ENCODE measurements around the gene TACC2. TPM values are rescaled to one million over a fixed set of nuclear protein-coding genes. Genes with fewer than 3 reads are reported as not detected.

TACC2 gene
- total and polyA plus RNA-seq, 2 donors (not counting 3 experiments of a cell fraction or from before 2014, with no cell fraction given): 14.4 to 46.2 TPM

DNA sequence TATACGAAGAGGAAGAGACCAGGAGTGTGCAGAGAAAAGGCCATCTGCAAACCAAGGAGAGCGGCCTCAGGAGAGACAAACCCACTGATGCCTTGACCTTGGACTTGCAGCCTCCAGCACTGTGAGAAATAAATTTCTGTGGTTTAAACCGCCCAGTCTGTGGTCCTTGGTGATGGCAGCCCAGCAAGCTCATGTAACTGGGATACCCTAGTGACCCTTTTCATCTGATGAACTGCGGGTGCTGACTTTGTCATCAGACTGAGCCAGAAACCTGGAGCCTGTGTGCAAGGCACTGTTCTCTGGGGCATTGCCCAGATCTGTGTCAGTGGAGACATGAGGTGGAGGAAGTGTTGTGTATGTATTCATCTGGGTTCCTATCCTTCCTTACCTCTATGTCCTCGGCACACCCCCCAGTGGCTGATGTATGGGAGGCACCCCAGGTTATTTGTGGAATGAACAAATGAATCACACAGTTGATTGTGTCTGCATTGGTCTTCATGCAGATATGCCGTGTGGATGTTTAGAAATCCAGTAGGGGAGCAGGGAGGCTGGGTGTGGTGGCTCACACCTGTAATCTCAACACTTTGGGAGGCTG lies 217.6 kb downstream of the TACC2 start:
- dilution Hi-C loops (cut with MboI; ENCODE audit: extremely low pct_ligation_motif_present, low sequenced_read_pairs) (no loop called here), intact Hi-C loops (cut with micrococcal nuclease) (loop anchor here (2.0 kb wide), 1 partner anchor 58 kb away; no protein-coding TSS in a partner anchor)
- no peaks in the 10 kb centered on the region for H3K9me3 ChIP-seq (replicated peaks; ENCODE audit: control insufficient read depth, insufficient read depth, low read length)
- FAIRE-seq (no peak), DNase-seq (ENCODE audit: low read depth, low spot score) (no peak)
- peaks cover 0 to 5% of the 10 kb centered on the region in 2 experiments for H3K36me3 ChIP-seq (ENCODE audit: control insufficient read depth in 2 of 2, extremely low read depth in 1 of 2, insufficient read depth in 2 of 2, low read length in 2 of 2)
- no peaks in the 10 kb centered on the region for H3K9me1 ChIP-seq (replicated peaks; ENCODE audit: control insufficient read depth, extremely low read depth, insufficient read depth, low read length)
- H3K4me1 ChIP-seq (ENCODE audit: control insufficient read depth, extremely low read depth, insufficient read depth, low read length): peaks cover 3% of the 10 kb centered on the region
- H3K79me2 ChIP-seq (ENCODE audit: control insufficient read depth, insufficient read depth, low read length): no peaks in the 10 kb centered on the region
- no peak overlapping the region for H3K27ac ChIP-seq (ENCODE audit: insufficient read depth, low read depth, low read length)
- no peak overlapping the region for H3K9ac ChIP-seq (replicated peaks; ENCODE audit: extremely low read depth, insufficient read depth, low read length)
- H4K20me1 ChIP-seq (replicated peaks; ENCODE audit: control insufficient read depth, extremely low read depth, insufficient read depth, low read length): no peaks in the 10 kb centered on the region
- TF ChIP-seq POLR2A (IDR thresholded peaks at IDR 0.05; ENCODE audit: low read depth, low read length) (no peak), GATA2 (IDR thresholded peaks at IDR 0.05; ENCODE audit: insufficient read depth, insufficient read length, low read depth, low read length) (no peak), MYC (IDR thresholded peaks at IDR 0.05; ENCODE audit: low read depth, low read length) (no peak), MAX (IDR thresholded peaks at IDR 0.05; ENCODE audit: insufficient read depth, insufficient read length) (no peak), EZH2 (IDR thresholded peaks at IDR 0.05; ENCODE audit: borderline replicate concordance, low read depth, low read length, severe bottlenecking) (no peak), JUN (IDR thresholded peaks at IDR 0.05; ENCODE audit: borderline replicate concordance, insufficient read depth, insufficient read length, low read depth) (no peak)
- H3K4me3 ChIP-seq (replicated peaks in 1 of 3; ENCODE audit: insufficient read depth in 1 of 3, low read depth in 1 of 3, low read length in 3 of 3): no peak overlapping the region
- no TSS peak for BruUV-seq (replicated peaks)
- H3K4me2 ChIP-seq (ENCODE audit: insufficient read depth, low read length): no peak overlapping the region
- ChIA-PET POLR2A (no interaction called here), CTCF (interaction anchor here (1.6 kb wide), 1 partner anchor 8 kb away, joined by 4 read pairs; no protein-coding TSS in a partner anchor)
- H3K27me3 ChIP-seq (ENCODE audit: control insufficient read depth in 2 of 2, insufficient read depth in 2 of 2, low read length in 2 of 2): no peaks in the 10 kb centered on the region
- H2AFZ ChIP-seq (ENCODE audit: low read depth, low read length): no peak overlapping the region

DNA sequence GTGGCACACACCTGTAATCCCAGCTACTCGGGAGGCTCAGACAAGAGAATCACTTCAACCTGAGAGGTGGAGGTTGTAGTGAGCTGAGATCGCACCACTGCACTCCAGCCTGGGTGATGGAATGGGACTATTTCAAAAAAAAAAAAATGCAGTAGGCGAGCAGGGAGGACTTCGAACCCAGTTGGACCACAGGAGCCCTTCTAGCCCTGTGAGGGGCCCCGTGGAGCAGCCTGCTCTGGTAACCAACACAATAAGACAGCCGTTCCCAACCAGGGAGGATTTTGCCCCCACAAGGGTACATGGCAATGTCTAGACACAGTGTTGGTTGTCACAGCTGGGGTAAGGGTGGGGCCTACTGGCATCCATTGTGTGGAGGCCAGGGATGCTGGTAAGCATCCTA lies 218.2 kb downstream of the TACC2 start:
- FAIRE-seq (no peak), DNase-seq (ENCODE audit: low read depth, low spot score) (no peak)
- H3K27ac ChIP-seq (ENCODE audit: insufficient read depth, low read depth, low read length): no peak overlapping the region
- CTCF ChIA-PET: interaction anchor here (0.7 to 1.9 kb wide), 5 partner anchors 20 to 94 kb away, joined by 3 to 7 read pairs (median 4); no protein-coding TSS in a partner anchor
- no peak overlapping the region for H2AFZ ChIP-seq (ENCODE audit: low read depth, low read length)
- dilution Hi-C loops (cut with MboI; ENCODE audit: extremely low pct_ligation_motif_present, low sequenced_read_pairs) (no loop called here), intact Hi-C loops (cut with micrococcal nuclease) (loop anchor here (2.0 kb wide), 1 partner anchor 58 kb away; no protein-coding TSS in a partner anchor)
- H3K4me2 ChIP-seq (ENCODE audit: insufficient read depth, low read length): no peak overlapping the region
- BruUV-seq (replicated peaks): no TSS peak
- H3K36me3 ChIP-seq (ENCODE audit: control insufficient read depth in 2 of 2, extremely low read depth in 1 of 2, insufficient read depth in 2 of 2, low read length in 2 of 2): peaks cover 0 to 7% of the 10 kb centered on the region in 2 experiments
- no peaks in the 10 kb centered on the region for H3K9me3 ChIP-seq (replicated peaks; ENCODE audit: control insufficient read depth, insufficient read depth, low read length)
- no peak for TF ChIP-seq JUN (IDR thresholded peaks at IDR 0.05; ENCODE audit: borderline replicate concordance, insufficient read depth, insufficient read length, low read depth)
- TF ChIP-seq POLR2AphosphoS5 (IDR thresholded peaks at IDR 0.05; ENCODE audit: insufficient read depth, low read depth, low read length): no peak
- TF ChIP-seq POLR2A (IDR thresholded peaks at IDR 0.05; ENCODE audit: low read depth, low read length): no peak
- TF ChIP-seq MAX (IDR thresholded peaks at IDR 0.05; ENCODE audit: insufficient read depth, insufficient read length): no peak
- TF ChIP-seq, protein P1, sequence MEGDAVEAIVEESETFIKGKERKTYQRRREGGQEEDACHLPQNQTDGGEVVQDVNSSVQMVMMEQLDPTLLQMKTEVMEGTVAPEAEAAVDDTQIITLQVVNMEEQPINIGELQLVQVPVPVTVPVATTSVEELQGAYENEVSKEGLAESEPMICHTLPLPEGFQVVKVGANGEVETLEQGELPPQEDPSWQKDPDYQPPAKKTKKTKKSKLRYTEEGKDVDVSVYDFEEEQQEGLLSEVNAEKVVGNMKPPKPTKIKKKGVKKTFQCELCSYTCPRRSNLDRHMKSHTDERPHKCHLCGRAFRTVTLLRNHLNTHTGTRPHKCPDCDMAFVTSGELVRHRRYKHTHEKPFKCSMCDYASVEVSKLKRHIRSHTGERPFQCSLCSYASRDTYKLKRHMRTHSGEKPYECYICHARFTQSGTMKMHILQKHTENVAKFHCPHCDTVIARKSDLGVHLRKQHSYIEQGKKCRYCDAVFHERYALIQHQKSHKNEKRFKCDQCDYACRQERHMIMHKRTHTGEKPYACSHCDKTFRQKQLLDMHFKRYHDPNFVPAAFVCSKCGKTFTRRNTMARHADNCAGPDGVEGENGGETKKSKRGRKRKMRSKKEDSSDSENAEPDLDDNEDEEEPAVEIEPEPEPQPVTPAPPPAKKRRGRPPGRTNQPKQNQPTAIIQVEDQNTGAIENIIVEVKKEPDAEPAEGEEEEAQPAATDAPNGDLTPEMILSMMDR (IDR thresholded peaks at IDR 0.05; ENCODE audit: extremely low read depth in 1 of 2, insufficient read depth in 1 of 2, low read depth in 1 of 2, low read length in 2 of 2): no peak
- TF ChIP-seq GATA2 (IDR thresholded peaks at IDR 0.05; ENCODE audit: insufficient read depth, insufficient read length, low read depth, low read length): no peak
- no peak for TF ChIP-seq EZH2 (IDR thresholded peaks at IDR 0.05; ENCODE audit: borderline replicate concordance, low read depth, low read length, severe bottlenecking)
- TF ChIP-seq MYC (IDR thresholded peaks at IDR 0.05; ENCODE audit: low read depth, low read length): no peak
- TF ChIP-seq FOS (IDR thresholded peaks at IDR 0.05; ENCODE audit: borderline replicate concordance, insufficient read depth, low read length): no peak
- H3K79me2 ChIP-seq (ENCODE audit: control insufficient read depth, insufficient read depth, low read length): no peaks in the 10 kb centered on the region
- POLR2A ChIA-PET: no interaction called here
- no peaks in the 10 kb centered on the region for H4K20me1 ChIP-seq (replicated peaks; ENCODE audit: control insufficient read depth, extremely low read depth, insufficient read depth, low read length)
- H3K9me1 ChIP-seq (replicated peaks; ENCODE audit: control insufficient read depth, extremely low read depth, insufficient read depth, low read length): no peaks in the 10 kb centered on the region
- H3K27me3 ChIP-seq (ENCODE audit: control insufficient read depth in 2 of 2, insufficient read depth in 2 of 2, low read length in 2 of 2): no peaks in the 10 kb centered on the region
- no peak overlapping the region for H3K4me3 ChIP-seq (replicated peaks in 1 of 3; ENCODE audit: insufficient read depth in 1 of 3, low read depth in 1 of 3, low read length in 3 of 3)
- H3K4me1 ChIP-seq (ENCODE audit: control insufficient read depth, extremely low read depth, insufficient read depth, low read length): peaks cover 3% of the 10 kb centered on the region
- no peak overlapping the region for H3K9ac ChIP-seq (replicated peaks; ENCODE audit: extremely low read depth, insufficient read depth, low read length)
